ENCODE data around the gene CERS6.

GRCh38 chr2:168422584-168422983 lies 33.5 kb upstream of the CERS6 start:
- TF ChIP-seq CTCF (IDR thresholded peaks at IDR 0.05), result no peak
- no peak for TF ChIP-seq POLR2AphosphoS5 (IDR thresholded peaks at IDR 0.05; ENCODE audit: low read depth, low read length)
